HG02852 (cell line): ENCODE measurements around the gene ENKD1.

Experiments used
- ATAC-seq: cut with Tn5 transposase; IDR thresholded peaks from one replicate; pipeline ENCODE4 v1.9.1; 2021; ENCODE audit warnings: mild to moderate bottlenecking, moderate library complexity; ENCODE audit not compliant: unreplicated experiment

The ENKD1 gene

GRCh38 chr16:67651847-67652246, 14.7 kb downstream of the ENKD1 start:
- ATAC-seq = no peak

GRCh38 chr16:67651039-67651438, 15.5 kb downstream of the ENKD1 start:
- ATAC-seq = no peak

GRCh38 chr16:67650023-67650422, 16.5 kb downstream of the ENKD1 start:
- no peak for ATAC-seq

- ATAC-seq = no peak
These were observed 17.0 kb downstream of the ENKD1 start for GRCh38 chr16:67649494-67649931.

GRCh38 chr16:67648764-67649407, 17.7 kb downstream of the ENKD1 start:
- ATAC-seq = no peak

- ATAC-seq = no peak
These were observed 18.3 kb downstream of the ENKD1 start for GRCh38 chr16:67648088-67648763.

GRCh38 chr16:67647681-67648080, 18.9 kb downstream of the ENKD1 start:
- ATAC-seq = no peak

GRCh38 chr16:67647111-67647651, 19.4 kb downstream of the ENKD1 start:
- ATAC-seq = no peak

GRCh38 chr16:67645397-67646121, 21.0 kb downstream of the ENKD1 start:
- no peak for ATAC-seq

- ATAC-seq = no peak
These were observed 22.5 kb downstream of the ENKD1 start for GRCh38 chr16:67644038-67644437.

- no peak for ATAC-seq
These were observed 24.5 kb downstream of the ENKD1 start for GRCh38 chr16:67641779-67642708.

- ATAC-seq = no peak
These were observed 28.9 kb downstream of the ENKD1 start for GRCh38 chr16:67637625-67638024.

- no peak for ATAC-seq
These were observed 29.8 kb downstream of the ENKD1 start for GRCh38 chr16:67636713-67637112.

- ATAC-seq = no peak
These were observed 34.0 kb downstream of the ENKD1 start for GRCh38 chr16:67632415-67633172.

GRCh38 chr16:67628216-67628615, 38.3 kb downstream of the ENKD1 start:
- ATAC-seq = no peak

- ATAC-seq = no peak
These were observed 52.7 kb downstream of the ENKD1 start for GRCh38 chr16:67613808-67614207.
